ENCODE measurements around the gene HECTD1. TPM values are rescaled to one million over a fixed set of nuclear protein-coding genes. Genes with fewer than 3 reads are reported as not detected.
"Not testable (repeated sequence)": the region's sequence is repeated elsewhere in the genome, so short reads cannot be mapped to it uniquely, and the experiment has no call there.

Gene HECTD1
- total and polyA plus RNA-seq, 4 donors: 23.5 to 164 (median 92.5) TPM

DNA sequence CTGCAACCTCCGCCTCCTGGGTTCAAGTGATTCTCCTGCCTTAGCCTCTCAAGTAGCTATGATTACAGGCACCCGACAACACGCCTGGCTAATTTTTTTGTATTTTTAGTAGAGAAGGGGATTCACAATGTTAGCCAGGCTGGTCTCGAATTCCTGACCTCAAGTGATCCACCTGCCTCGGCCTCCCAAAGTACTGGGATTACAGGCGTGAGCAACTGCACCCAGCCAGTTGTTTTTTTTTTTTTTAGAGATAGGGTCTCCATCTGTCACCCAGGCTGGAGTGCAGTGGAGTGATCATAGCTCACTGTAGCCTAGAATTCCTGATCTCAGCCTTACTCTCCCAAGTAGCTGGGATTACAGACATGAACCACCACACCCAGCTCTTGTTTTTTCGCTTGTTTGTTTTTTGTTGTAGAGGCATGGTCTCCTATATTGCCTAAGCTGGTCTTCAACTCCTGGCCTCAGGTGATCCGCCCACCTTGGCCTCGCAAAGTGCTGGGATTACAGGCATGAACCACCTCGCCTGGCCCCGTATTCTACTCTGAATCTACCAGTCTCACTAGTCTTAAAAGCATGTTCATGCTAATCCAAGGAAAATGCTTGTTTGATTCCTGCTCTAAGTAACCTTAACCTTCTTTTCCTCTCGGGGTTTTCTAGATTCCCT is 149.8 kb downstream of the HECTD1 start:
- Histone ChIP-seq H3K27ac (ENCODE audit: low read depth in 1 of 2, low read length in 2 of 2) (no peak overlapping the region), H3K9me3 (ENCODE audit: control insufficient read depth, low read length) (no peaks in the 10 kb centered on the region), H3K4me3 (ENCODE audit: low read length in 2 of 2) (no peak overlapping the region), H3K36me3 (ENCODE audit: control insufficient read depth in 1 of 2, insufficient read depth in 2 of 2, low read length in 1 of 2) (no peaks in the 10 kb centered on the region), H3K4me1 (ENCODE audit: control insufficient read depth in 1 of 2, insufficient read depth in 2 of 2, low read length in 2 of 2) (no peaks in the 10 kb centered on the region), H3K27me3 (ENCODE audit: control insufficient read depth in 1 of 2, insufficient read depth in 2 of 2, low read length in 1 of 2) (no peaks in the 10 kb centered on the region)
- DNase-seq (no peak), ATAC-seq (ENCODE audit: low FRiP score) (no peak)
- intact Hi-C loops (cut with DNase I): no loop called here
- WGBS, 2 donors: 97 to 98% methylated on average over 12 of the region's 12 CpGs

DNA sequence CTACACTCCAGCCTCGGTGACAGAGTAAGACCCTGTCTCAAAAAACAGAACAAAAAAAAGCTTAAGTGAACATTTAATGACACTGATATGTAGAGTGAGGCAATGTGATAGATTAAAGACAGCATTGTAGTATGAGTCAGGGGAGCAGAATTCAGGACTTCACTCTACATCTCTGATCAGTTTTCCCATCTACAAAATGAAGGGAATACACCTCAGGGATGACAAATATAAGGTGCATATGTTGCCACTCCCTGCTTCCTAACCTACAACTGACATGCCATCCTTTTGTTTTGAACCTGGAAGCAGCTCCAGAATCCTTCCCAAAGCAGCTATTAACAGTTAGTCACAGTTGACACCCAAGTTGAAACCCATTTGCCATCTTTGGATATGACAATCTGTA is 150.6 kb downstream of the HECTD1 start:
- DNase-seq: no peak
- H3K4me1 ChIP-seq (ENCODE audit: control insufficient read depth in 1 of 2, insufficient read depth in 2 of 2, low read length in 2 of 2): no peaks in the 10 kb centered on the region
- intact Hi-C loops (cut with DNase I): no loop called here

DNA sequence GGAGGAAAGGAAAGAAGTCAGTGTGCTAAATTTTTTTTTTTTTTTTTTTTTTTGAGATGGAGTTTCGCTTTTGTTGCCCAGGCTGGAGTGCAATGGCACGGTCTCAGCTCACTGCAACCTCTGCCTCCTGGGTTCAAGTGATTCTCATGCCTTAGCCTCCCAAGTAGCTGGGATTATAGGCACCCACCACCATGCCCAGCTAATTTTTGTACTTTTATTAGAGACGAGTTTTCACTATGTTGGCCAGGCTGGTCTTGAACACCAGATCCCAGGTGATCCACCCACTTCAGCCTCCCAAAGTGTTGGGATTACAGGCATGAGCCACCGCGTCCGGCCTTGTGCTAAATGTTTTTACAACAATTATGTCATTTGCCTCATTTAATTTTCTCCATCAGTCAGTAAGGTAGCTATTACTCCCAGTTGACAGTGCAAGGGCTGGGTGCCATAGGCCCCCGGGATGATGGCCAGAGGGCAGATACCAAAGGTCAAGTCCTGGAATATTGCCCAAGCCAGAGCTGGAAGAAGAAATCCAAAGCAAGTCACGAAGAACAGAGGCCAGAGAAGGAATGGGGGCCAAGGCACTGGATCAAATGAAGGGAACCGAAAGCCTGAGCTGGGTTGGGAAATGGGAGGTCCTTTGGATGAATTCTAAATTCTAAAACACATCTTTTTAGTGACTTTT is 154.5 kb downstream of the HECTD1 start:
- DNase-seq: peak; percentile 80 to 85
- H3K36me3 ChIP-seq (ENCODE audit: control insufficient read depth in 1 of 2, insufficient read depth in 2 of 2, low read length in 1 of 2); intact Hi-C loops (cut with DNase I); H3K4me3 ChIP-seq (ENCODE audit: low read length in 2 of 2); H3K27ac ChIP-seq (ENCODE audit: low read depth in 1 of 2, low read length in 2 of 2); H3K9me3 ChIP-seq (ENCODE audit: control insufficient read depth, low read length); H3K27me3 ChIP-seq (ENCODE audit: control insufficient read depth in 1 of 2, insufficient read depth in 2 of 2, low read length in 1 of 2); H3K4me1 ChIP-seq (ENCODE audit: control insufficient read depth in 1 of 2, insufficient read depth in 2 of 2, low read length in 2 of 2): not testable (repeated sequence)
- ATAC-seq (ENCODE audit: low FRiP score): peak; percentile 75
- WGBS, 2 donors: 30 to 34% methylated on average over 9 of the region's 9 CpGs

More for the DNA sequence above, 150.6 kb downstream of the HECTD1 start:
- WGBS, 2 donors: 86 to 91% methylated on average over 1 of the region's 1 CpG
- H3K27me3 ChIP-seq (ENCODE audit: control insufficient read depth in 1 of 2, insufficient read depth in 2 of 2, low read length in 1 of 2): no peaks in the 10 kb centered on the region
- ATAC-seq (ENCODE audit: low FRiP score): no peak
- no peak overlapping the region for H3K27ac ChIP-seq (ENCODE audit: low read depth in 1 of 2, low read length in 2 of 2)
- H3K4me3 ChIP-seq (ENCODE audit: low read length in 2 of 2): no peak overlapping the region
- H3K9me3 ChIP-seq (ENCODE audit: control insufficient read depth, low read length): no peaks in the 10 kb centered on the region
- H3K36me3 ChIP-seq (ENCODE audit: control insufficient read depth in 1 of 2, insufficient read depth in 2 of 2, low read length in 1 of 2): no peaks in the 10 kb centered on the region

DNA sequence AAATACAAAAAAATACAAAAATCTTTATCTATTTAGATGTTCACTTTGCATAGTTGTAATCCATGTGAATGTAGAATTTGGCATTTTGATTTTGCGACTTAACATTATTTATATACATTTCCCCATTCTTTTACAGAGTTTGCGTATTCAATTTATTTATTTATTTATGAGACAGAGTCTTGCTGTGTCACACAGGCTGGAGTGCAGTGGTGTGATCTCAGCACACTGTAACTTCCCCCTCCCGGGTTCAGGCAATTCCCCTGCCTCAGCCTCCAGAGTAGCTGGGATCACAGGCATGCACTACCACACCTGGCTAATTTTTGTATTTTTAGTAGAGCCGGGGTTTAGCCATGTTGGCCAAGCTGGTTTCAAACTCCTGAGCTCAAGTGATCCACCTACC is 156.1 kb downstream of the HECTD1 start:
- H3K27me3 ChIP-seq (ENCODE audit: control insufficient read depth in 1 of 2, insufficient read depth in 2 of 2, low read length in 1 of 2): no peaks in the 10 kb centered on the region
- WGBS, 2 donors: 68 to 80% methylated on average over 4 of the region's 4 CpGs
- no peaks in the 10 kb centered on the region for H3K4me1 ChIP-seq (ENCODE audit: control insufficient read depth in 1 of 2, insufficient read depth in 2 of 2, low read length in 2 of 2)
- H3K36me3 ChIP-seq (ENCODE audit: control insufficient read depth in 1 of 2, insufficient read depth in 2 of 2, low read length in 1 of 2): no peaks in the 10 kb centered on the region
- DNase-seq (no peak), ATAC-seq (ENCODE audit: low FRiP score) (no peak)
- no peaks in the 10 kb centered on the region for H3K9me3 ChIP-seq (ENCODE audit: control insufficient read depth, low read length)
- H3K27ac ChIP-seq (ENCODE audit: low read depth in 1 of 2, low read length in 2 of 2): no peak overlapping the region
- H3K4me3 ChIP-seq (ENCODE audit: low read length in 2 of 2): no peak overlapping the region
- intact Hi-C loops (cut with DNase I): no loop called here

DNA sequence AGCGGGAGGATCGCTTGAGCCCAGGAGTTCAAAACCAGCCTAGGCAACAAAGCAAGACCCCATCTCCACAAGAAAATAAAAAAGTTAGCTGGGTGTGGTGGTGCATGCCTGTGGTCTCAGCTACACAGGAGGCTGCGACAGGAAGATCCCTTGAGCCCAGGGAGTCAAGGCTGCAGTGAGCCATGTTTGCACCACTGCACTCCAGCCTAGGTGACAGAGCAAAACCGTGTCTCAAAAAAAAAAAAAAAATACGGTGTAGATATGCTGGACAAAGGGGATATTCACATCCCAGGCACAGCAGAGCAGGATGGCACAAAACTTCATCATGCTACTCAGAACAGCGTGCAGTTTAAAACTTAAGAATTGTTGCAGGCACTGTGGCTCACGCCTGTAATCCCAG is 156.6 kb downstream of the HECTD1 start:
- no peaks in the 10 kb centered on the region for H3K9me3 ChIP-seq (ENCODE audit: control insufficient read depth, low read length)
- H3K4me1 ChIP-seq (ENCODE audit: control insufficient read depth in 1 of 2, insufficient read depth in 2 of 2, low read length in 2 of 2): no peaks in the 10 kb centered on the region
- no peak overlapping the region for H3K4me3 ChIP-seq (ENCODE audit: low read length in 2 of 2)
- H3K36me3 ChIP-seq (ENCODE audit: control insufficient read depth in 1 of 2, insufficient read depth in 2 of 2, low read length in 1 of 2): no peaks in the 10 kb centered on the region
- DNase-seq (no peak), ATAC-seq (ENCODE audit: low FRiP score) (no peak)
- 88 to 91% methylated on average over 7 of the region's 7 CpGs for WGBS, 2 donors
- H3K27ac ChIP-seq (ENCODE audit: low read depth in 1 of 2, low read length in 2 of 2): no peak overlapping the region
- intact Hi-C loops (cut with DNase I): no loop called here
- H3K27me3 ChIP-seq (ENCODE audit: control insufficient read depth in 1 of 2, insufficient read depth in 2 of 2, low read length in 1 of 2): no peaks in the 10 kb centered on the region

Other genes starting within 250 kb of the HECTD1 start
- 10 to 100 TPM in 1 of 2 donors, 1 to 10 TPM in 1; 9.7 to 10.1 TPM for gene AP4S1, start 182.1 kb downstream of the HECTD1 start, total RNA-seq
- 10 to 100 TPM in 1 of 2 donors, 1 to 10 TPM in 1; 7.1 to 20.2 TPM for gene AP4S1, start 182.1 kb downstream of the HECTD1 start, polyA plus RNA-seq
- gene STRN3, start 181.4 kb downstream of the HECTD1 start, total RNA-seq: 10 to 100 TPM; 52.2 to 64.5 TPM
- 10 to 100 TPM; 11.4 to 13.0 TPM for gene STRN3, start 181.4 kb downstream of the HECTD1 start, polyA plus RNA-seq
- 10 to 100 TPM; 41.3 to 53.0 TPM for gene HEATR5A, start 212.8 kb upstream of the HECTD1 start, total RNA-seq
- 1 to 10 TPM; 7.5 to 9.3 TPM for gene HEATR5A, start 212.8 kb upstream of the HECTD1 start, polyA plus RNA-seq
- gene DTD2, start 249.7 kb upstream of the HECTD1 start, total RNA-seq: 10 to 100 TPM; 12.4 to 15.5 TPM
- gene DTD2, start 249.7 kb upstream of the HECTD1 start, polyA plus RNA-seq: 10 to 100 TPM in 1 of 2 donors, 1 to 10 TPM in 1; 10.0 to 16.9 TPM

Data from aorta (tissue), 5 donors.